Embryonic facial prominence (tissue), 1 donor: ENCODE measurements around the gene SLIT3.

Experiments
- DNase-seq: peaks from one replicate; pipeline ENCODE4 v3.0.0-alpha.2; 2016; ENCODE audit errors: extremely low spot score

Gene SLIT3

GRCh38 chr5:169029661-169030274, 271.2 kb downstream of the SLIT3 start:
- DNase-seq = no peak

DNA sequence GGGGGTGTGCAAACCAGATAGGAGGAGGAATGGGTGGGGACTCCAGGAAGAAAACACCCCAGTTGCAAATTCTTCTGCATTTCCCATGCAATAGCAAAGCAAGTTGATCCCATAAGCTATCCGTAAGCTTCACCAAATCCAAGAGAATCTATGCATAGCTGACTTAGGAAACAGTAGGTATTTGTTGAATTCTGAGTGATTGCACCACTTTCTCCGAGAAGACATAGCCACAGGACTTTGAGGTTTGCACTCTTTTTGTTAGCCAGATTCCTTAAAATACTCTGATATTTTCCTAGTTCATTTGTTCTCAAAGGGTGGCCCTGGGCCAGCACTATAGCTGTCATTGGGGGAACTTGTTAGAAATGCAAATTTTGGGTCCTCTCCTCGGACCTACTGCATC, 271.9 kb downstream of the SLIT3 start:
- no peak for DNase-seq

DNA sequence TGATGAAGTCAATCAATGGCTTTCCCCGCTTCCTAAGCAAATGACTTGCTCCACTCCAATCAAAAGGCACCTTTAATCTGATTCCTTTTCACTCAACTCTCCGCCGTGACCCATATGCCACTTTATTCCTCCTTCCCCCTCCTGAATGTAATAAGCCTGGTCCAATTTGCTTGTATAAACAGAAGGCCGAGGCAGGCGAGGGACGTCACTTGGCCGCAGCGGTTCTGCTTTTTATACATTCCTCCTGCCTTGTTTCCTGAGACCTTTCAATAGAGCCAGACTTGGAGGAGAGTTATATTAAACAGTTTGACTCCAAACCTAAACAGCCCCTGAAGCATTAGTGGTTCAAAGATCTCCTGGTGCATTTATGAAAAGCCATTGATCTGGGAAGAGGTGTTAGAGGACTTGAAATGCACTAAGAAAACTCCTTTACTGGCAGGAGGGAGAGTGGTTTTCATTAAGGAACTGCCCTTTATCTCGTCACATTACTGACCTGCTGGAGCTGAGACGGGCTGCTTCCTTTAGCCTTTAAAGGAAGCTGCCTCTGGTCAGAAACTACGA, 273.4 kb downstream of the SLIT3 start:
- DNase-seq = no peak

DNA sequence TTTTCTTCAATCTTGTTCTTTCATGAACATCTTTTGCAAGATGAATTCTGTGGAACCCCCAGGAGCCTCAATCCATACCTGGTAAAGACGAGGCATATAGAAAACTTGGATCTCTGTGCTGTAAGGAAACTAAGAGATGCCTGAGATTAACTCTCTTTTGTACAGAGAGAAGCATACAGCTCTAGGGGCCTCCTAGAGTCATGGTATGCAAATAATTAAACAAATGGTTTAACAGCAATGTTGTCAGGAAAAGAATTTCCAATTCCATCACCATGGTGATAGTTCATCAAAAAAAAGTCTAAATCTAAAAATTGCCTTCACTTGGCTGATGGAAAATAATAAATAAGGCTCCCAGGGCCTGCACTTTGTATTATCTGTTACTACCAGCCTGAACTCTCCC, 275.4 kb downstream of the SLIT3 start:
- no peak for DNase-seq

- no peak for DNase-seq
Measured at GRCh38 chr5:169024421-169024820, 276.5 kb downstream of the SLIT3 start.

- no peak for DNase-seq
Measured at GRCh38 chr5:169022718-169023117, 278.2 kb downstream of the SLIT3 start.

DNA sequence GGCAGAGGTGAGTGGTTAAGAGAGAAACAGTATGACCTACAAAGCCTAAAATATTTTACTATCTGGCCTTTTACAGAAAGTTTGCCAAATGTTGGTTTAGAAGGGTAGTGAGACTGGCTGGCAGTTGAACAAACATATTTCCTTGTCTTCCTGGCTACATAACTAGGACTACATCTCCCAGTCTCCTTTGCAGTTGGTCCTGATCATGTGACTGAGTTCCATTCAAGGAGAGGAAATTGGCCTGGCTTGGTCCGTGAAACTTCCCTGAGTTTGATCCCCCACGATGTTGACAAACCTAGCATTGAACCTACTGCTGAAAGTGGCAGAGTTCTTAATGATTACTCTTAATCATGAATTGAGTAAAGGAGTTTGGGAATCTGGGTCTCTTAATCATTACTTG, 280.8 kb downstream of the SLIT3 start:
- DNase-seq = no peak

DNA sequence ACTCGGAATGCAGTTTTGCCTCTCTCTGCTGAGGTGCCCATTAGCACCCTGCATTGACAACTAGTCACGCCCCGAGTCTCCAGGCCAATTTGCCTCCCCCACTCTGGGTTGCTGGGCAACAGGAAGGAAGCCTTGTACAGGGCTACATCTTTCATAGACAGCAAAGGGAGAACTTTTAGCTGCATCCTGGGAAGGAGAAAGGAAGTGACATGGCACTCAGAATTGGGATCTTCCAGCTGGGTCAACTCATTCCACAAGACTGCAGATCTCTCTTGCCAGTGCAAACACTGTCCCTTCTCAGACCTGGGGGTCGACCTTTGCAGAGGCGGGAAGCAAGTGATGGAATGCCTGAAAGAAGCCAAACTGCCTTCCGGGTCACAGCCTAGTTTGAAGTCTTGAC, 282.0 kb downstream of the SLIT3 start:
- DNase-seq = no peak

DNA sequence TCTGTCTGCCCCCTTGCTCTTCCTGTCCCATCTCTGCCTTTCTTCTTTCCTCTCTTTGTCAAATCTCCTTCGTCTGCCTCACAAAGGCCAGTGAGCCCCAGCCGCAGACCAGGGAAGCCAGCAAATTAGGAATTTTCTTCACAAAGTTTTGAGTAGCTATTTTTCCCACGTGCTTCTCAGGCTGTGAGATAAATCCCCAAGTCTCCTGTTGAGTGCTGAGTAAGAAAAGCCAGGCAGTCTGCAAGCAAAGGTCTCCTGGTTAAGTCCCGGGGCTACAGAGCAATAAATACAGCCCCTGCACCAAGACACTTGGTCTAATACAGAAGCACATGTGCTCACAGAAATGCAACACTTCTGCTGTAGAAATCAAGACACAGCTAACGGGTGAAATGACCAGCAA, 284.9 kb downstream of the SLIT3 start:
- no peak for DNase-seq

GRCh38 chr5:169013846-169014245, 287.1 kb downstream of the SLIT3 start:
- no peak for DNase-seq

DNA sequence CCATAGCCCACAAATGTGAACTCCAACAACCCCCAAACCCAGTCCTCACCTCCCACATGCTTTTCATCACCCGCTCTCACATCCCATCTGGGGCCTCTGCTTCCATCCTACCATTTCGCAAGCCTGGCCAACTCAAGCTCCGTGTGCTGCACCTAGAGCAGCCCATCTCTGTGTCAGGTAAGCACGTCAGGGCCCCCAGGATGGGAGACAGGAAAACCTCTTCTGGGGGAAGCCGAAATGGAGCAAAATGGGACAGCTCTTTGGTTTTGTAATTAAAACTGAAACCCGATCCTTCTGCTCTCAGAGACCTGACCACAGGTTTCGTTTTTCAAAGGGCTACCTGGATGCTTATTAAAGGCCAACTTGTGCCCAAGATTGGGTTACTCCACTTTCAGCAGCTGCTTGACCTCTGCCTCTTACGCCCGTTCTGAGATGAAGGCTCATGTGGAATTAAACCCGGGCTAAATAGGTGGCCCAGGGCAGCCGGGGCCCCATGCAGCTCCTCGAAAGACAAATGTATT, 287.7 kb downstream of the SLIT3 start:
- no peak for DNase-seq

GRCh38 chr5:169012450-169012849, 288.5 kb downstream of the SLIT3 start:
- no peak for DNase-seq

GRCh38 chr5:169011451-169011850, 289.5 kb downstream of the SLIT3 start:
- no peak for DNase-seq

DNA sequence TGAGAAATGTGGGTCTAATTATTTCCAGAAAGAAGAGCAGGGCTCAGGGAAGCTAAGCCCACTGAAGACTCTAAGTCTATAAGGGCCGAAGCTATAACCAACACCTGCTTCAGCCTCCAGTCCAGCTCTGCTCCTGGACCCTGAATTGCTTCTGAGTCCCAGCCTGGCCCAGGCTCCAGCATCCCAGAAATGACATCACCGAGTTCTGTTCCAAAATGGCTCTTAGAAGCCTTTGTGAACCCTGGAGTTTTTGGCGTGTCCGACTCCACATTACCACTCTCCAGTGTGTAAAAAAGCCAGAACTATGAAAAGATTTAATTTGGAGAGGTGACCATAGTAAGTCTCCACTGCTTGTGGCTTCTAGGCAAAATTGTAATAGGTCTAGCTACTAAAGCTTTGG, 289.9 kb downstream of the SLIT3 start:
- no peak for DNase-seq

GRCh38 chr5:169009123-169009522, 291.8 kb downstream of the SLIT3 start:
- DNase-seq = no peak

- no peak for DNase-seq
Measured at GRCh38 chr5:169006842-169007790, 293.8 kb downstream of the SLIT3 start.

DNA sequence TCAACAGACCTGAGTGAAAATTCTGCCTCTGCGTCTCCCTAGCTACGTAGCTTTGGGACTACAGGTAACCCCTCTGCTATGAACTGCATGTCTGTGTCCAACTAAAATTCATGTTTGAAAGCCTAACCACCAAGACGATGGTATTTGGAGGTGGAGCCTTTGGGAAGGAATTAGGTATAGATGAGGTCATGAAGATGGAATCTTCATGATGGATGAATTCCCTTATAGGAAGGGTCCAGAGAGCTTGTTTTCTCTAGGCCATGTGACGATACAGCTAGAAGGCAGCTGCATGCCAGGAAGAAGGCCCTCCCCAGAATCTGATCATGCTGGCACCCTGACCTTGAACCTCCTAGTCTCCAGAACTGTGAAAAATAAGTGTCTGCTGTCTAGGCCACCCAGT, 296.4 kb downstream of the SLIT3 start:
- peak; percentile 11 for DNase-seq

- peak; percentile 28 for DNase-seq
Measured at GRCh38 chr5:169003721-169004541, 297.0 kb downstream of the SLIT3 start.

- no peak for DNase-seq
Measured at GRCh38 chr5:169002953-169003555, 297.9 kb downstream of the SLIT3 start.

DNA sequence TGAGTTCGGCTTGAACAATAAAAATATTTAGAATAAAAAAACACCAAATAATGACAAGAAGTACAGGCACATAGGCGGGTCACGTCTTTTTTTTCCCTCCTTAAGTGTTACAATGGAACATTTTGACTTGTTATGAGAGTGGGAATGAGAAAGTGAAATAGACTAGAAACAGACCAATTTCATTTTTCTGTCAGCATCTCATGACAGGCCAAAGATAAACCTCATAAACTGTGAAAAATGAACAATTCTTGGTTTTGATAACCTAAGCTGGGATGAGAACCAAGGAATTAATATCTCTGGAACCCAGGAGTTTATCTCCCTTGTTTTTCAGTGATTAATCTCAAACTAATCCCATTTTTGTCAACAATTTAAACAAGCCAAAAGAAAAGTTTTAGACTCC, 299.5 kb downstream of the SLIT3 start:
- no peak for DNase-seq

- no peak for DNase-seq
Measured at GRCh38 chr5:168995024-168995423, 305.9 kb downstream of the SLIT3 start.
